ENCODE measurements around the gene MED25. TPM values are rescaled to one million over a fixed set of nuclear protein-coding genes. Genes with fewer than 3 reads are reported as not detected.

MED25 gene
- total and polyA plus RNA-seq, 2 of the 4 experiments (the other 2 are of a cell fraction): 4.7 to 38.5 TPM

DNA sequence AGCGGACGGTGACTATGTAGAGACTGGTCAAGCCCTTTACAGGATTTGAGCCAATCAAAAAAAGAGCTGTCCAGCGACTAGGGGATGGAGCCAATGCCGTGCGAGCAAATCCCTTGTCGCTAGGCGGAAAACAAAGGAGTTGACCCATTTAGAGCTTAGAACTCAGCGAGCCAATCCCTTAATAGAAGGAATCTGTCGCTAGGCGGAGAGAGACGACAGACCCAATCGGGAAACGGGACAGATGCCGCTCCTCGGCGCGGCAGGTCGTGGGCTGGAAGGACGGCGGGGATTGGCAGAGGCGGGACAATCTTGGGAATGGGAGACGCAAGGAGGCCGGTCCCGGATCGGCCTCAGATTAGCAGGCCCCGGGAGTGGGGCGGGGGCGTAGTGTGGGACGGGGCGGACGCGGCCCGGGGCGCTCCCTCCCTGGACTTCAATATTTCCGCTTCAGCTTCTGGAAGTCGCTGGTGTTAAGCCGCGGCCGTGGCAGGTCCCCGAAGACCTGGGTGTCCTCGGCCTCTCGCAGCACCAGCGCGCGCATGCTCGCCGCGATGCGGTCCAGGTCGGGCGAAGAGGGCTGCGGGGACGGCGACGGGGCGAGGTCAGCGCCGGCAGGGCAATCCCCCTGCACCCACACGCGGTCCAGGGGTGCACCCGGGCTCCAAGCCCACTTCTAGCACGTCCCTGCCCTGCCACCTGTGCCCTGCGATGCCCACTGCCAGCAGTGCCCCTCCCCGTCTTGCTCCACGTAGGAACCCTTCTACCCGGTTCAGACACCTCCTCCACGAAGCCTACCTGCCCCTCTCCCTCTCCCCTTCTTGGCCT, 51.6 kb downstream of the MED25 start:
- Histone ChIP-seq H3K4ac (ENCODE audit: low read depth, low read length) (peak overlapping the region; percentile 99), H3K4me3 (ENCODE audit: insufficient read depth, low read depth, low read length) (peak overlapping the region; percentile 43), H3K4me1 (ENCODE audit: control insufficient read depth, insufficient read depth, low read length) (peaks cover 7% of the 10 kb centered on the region), H2AK5ac (ENCODE audit: low read depth, low read length) (peak overlapping the region; percentile 100), H2BK120ac (ENCODE audit: low read depth, low read length) (peak overlapping the region; percentile 64), H4K8ac (ENCODE audit: low read depth in 2 of 2, low read length in 2 of 2) (peak overlapping the region; percentile 84 to 98), H2BK15ac (ENCODE audit: low read depth, low read length) (no peak overlapping the region; the same call in 2 of the 3 replicates), H3K9me3 (ENCODE audit: control insufficient read depth, insufficient read depth, low read length) (no peaks in the 10 kb centered on the region), H3K14ac (replicated peaks; ENCODE audit: low read depth, low read length) (peak overlapping the region; percentile 98), H3K79me1 (ENCODE audit: low read depth in 1 of 2, low read length in 2 of 2) (peaks cover 18 to 60% of the 10 kb centered on the region in 2 experiments), H3K9ac (ENCODE audit: low read depth, low read length) (peak overlapping the region; percentile 66), H3K27ac (ENCODE audit: insufficient read depth, low read length) (peak overlapping the region; percentile 74), H3K9me1 (ENCODE audit: insufficient read depth, low read length) (peaks cover 10% of the 10 kb centered on the region), H3K23ac (ENCODE audit: low read depth, low read length) (peak overlapping the region; percentile 94), H3K56ac (ENCODE audit: extremely low read depth, insufficient read depth, low read length) (peak overlapping the region; percentile 14; the same call in 1 of the 2 replicates), H2BK5ac (ENCODE audit: low read depth, low read length, poor library complexity, severe bottlenecking) (peak overlapping the region; percentile 74), H4K5ac (ENCODE audit: low read depth, low read length) (peak overlapping the region; percentile 99), H3K36me3 (ENCODE audit: control insufficient read depth, insufficient read depth, low read length) (peaks cover 7% of the 10 kb centered on the region), H3K4me2 (ENCODE audit: low read depth, low read length) (peak overlapping the region; percentile 94), H2BK20ac (ENCODE audit: low read depth, low read length) (no peak overlapping the region), H3K18ac (ENCODE audit: low read depth, low read length) (peak overlapping the region; percentile 17; the same call in 1 of the 2 replicates), H2AFZ (replicated peaks; ENCODE audit: low read length, poor library complexity) (peak overlapping the region; percentile 97), H4K20me1 (ENCODE audit: insufficient read depth, low read length) (peaks cover 6% of the 10 kb centered on the region), H4K91ac (ENCODE audit: insufficient read depth, low read depth, low read length) (peak overlapping the region; percentile 72), H3K27me3 (ENCODE audit: control insufficient read depth, insufficient read depth, low read length) (no peaks in the 10 kb centered on the region), H2AK9ac (replicated peaks; ENCODE audit: low read depth, low read length, poor library complexity) (peak overlapping the region; percentile 94)
- peak; percentile 81 for ATAC-seq (ENCODE audit: low read depth)
- POLR2A ChIA-PET (ENCODE audit: unreplicated experiment): interaction anchor here (0.5 to 1.0 kb wide), 3 partner anchors 57 to 64 kb away, joined by 3 to 7 read pairs (median 4); no protein-coding TSS in a partner anchor
- WGBS, 2 experiments (ENCODE audit: extremely low coverage in 2 of 2, insufficient read length in 1 of 2): 2% methylated on average over 48 of the region's 67 CpGs; no CpG with 5 or more reads in 1 of the 2 experiments
- TSS peak; percentile 61 for BruUV-seq (replicated peaks)
- CTCF ChIA-PET: no interaction called here
- in situ Hi-C loops (cut with MboI; ENCODE audit: low sequenced_read_pairs) (no loop called here), dilution Hi-C loops (cut with HindIII; ENCODE audit: low sequenced_read_pairs, unreplicated experiment) (no loop called here), intact Hi-C loops (cut with micrococcal nuclease) (no loop called here)
- TF ChIP-seq MAZ (IDR thresholded peaks at IDR 0.05; ENCODE audit: borderline replicate concordance, low read depth, low read length): peak; percentile 52; the same call in 1 of the 2 replicates
- TF ChIP-seq RFX5 (IDR thresholded peaks at IDR 0.05; ENCODE audit: low read depth, low read length): peak; percentile 99
- no peak; the same call in 1 of the 2 replicates for TF ChIP-seq FOS (IDR thresholded peaks at IDR 0.05; ENCODE audit: low read depth, low read length)
- peak; percentile 100 for DNase-seq

Data from IMR-90 (cell line).